Astrocyte of the cerebellum (primary cell): ENCODE measurements around the gene ADRA2C.

ENCODE experiments used
- DNase-seq: peaks from one replicate; pipeline ENCODE4 v3.0.0-alpha.2; 2011; ENCODE audit warnings: low read depth
- H3K4me3 ChIP-seq: 2 replicates; pipeline ENCODE4 v1.5.1; 2011; ENCODE audit warnings: mild to moderate bottlenecking, low read depth, low read length, moderate library complexity
- in situ Hi-C: cut with HindIII; loops from 2 replicates; pipeline ENCODE4 v1.10.0; 2017; ENCODE audit warnings: low sequenced_read_pairs
- TF ChIP-seq, protein P1 (sequence below): IDR thresholded peaks from 2 replicates; pipeline ENCODE4 v1.5.1; 2012; ENCODE audit warnings: low read length, low read depth, moderate library complexity, mild to moderate bottlenecking; ENCODE audit errors: missing control alignments

The ADRA2C gene

GRCh38 chr4:3790006-3790561 is 23.9 kb downstream of the ADRA2C start:
- in situ Hi-C loops = loop anchor here (10.0 kb wide), 1 partner anchor 55 kb away; no protein-coding TSS in a partner anchor
- no peak for DNase-seq
- no peak overlapping the region for H3K4me3 ChIP-seq
- TF ChIP-seq, protein P1, sequence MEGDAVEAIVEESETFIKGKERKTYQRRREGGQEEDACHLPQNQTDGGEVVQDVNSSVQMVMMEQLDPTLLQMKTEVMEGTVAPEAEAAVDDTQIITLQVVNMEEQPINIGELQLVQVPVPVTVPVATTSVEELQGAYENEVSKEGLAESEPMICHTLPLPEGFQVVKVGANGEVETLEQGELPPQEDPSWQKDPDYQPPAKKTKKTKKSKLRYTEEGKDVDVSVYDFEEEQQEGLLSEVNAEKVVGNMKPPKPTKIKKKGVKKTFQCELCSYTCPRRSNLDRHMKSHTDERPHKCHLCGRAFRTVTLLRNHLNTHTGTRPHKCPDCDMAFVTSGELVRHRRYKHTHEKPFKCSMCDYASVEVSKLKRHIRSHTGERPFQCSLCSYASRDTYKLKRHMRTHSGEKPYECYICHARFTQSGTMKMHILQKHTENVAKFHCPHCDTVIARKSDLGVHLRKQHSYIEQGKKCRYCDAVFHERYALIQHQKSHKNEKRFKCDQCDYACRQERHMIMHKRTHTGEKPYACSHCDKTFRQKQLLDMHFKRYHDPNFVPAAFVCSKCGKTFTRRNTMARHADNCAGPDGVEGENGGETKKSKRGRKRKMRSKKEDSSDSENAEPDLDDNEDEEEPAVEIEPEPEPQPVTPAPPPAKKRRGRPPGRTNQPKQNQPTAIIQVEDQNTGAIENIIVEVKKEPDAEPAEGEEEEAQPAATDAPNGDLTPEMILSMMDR = no peak

DNA sequence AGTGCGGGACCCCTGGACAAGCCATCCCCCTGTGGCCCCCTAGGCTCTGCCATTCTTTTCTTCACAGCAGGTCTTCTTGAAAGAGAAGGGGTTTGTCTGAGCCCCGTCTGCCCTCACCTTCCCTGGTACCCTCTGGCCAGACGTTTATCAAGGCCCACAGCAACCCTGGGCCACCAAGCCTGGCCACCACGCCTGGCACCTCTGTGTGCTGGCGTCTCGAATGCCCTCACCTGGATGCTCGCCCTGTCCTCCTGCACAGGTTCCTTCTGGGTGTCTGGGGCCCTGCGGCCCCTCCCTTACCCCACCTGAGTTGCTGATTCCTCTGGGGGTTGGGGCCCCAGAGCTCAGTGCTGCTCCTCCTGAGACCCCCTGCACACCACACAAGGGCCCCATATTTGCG is 25.1 kb downstream of the ADRA2C start:
- H3K4me3 ChIP-seq = no peak overlapping the region
- no peak for DNase-seq
- TF ChIP-seq, protein P1 = no peak
- in situ Hi-C loops = loop anchor here (10.0 kb wide), 1 partner anchor 56 kb away; no protein-coding TSS in a partner anchor

- in situ Hi-C loops = loop anchor here (10.0 kb wide), 1 partner anchor 57 kb away; no protein-coding TSS in a partner anchor
- DNase-seq = no peak
- no peak overlapping the region for H3K4me3 ChIP-seq
- TF ChIP-seq, protein P1 = no peak
Observed at GRCh38 chr4:3791910-3792542, 25.8 kb downstream of the ADRA2C start.

- in situ Hi-C loops = loop anchor here (10.0 kb wide), 1 partner anchor 58 kb away; no protein-coding TSS in a partner anchor
- TF ChIP-seq, protein P1 = no peak
- H3K4me3 ChIP-seq = no peak overlapping the region
- no peak for DNase-seq
Observed at GRCh38 chr4:3792813-3793212, 26.6 kb downstream of the ADRA2C start.

GRCh38 chr4:3793545-3793944 is 27.4 kb downstream of the ADRA2C start:
- TF ChIP-seq, protein P1 = no peak
- in situ Hi-C loops = loop anchor here (10.0 kb wide), 1 partner anchor 59 kb away; no protein-coding TSS in a partner anchor
- DNase-seq = no peak
- H3K4me3 ChIP-seq = no peak overlapping the region

- H3K4me3 ChIP-seq = no peak overlapping the region
- TF ChIP-seq, protein P1 = no peak
Observed at GRCh38 chr4:3796960-3797359, 30.8 kb downstream of the ADRA2C start.

More at GRCh38 chr4:3796960-3797359, 30.8 kb downstream of the ADRA2C start:
- in situ Hi-C loops = loop anchor here (5.0 to 10.0 kb wide), 2 partner anchors 45 to 62 kb away; no protein-coding TSS in a partner anchor
- DNase-seq = no peak
